Activated naive CD4-positive, alpha-beta T cell treated with anti-CD3 and anti-CD28 coated beads, Interleukin-2, amount 10 ng/mL, durations not matched to agents 7 days and 5 days (primary cell): ENCODE results near the gene PPAT.
"Not testable (repeated sequence)": the region's sequence is repeated elsewhere in the genome, so short reads cannot be mapped to it uniquely, and the experiment has no call there.

ENCODE experiments used
- CTCF ChIA-PET: fragments of 350-600 bp; sonication (Branson Sonifier 250); formaldehyde crosslinking; loops from one replicate; lab custom pipeline; 2021; ENCODE audit warnings: antibody characterized with exemption; lab: Charles Lee
- DNase-seq: peaks from one replicate; pipeline ENCODE4 v3.0.0-alpha.2; 2020
- H3K27ac Mint-ChIP-seq: one replicate; pipeline ENCODE4 v1.8.0; 2021; ENCODE audit warnings: mild to moderate bottlenecking, moderate library complexity, mixed read lengths
- H3K27me3 Mint-ChIP-seq: one replicate; pipeline ENCODE4 v1.8.0; 2021; ENCODE audit warnings: mild to moderate bottlenecking, mixed read lengths
- H3K36me3 Mint-ChIP-seq: one replicate; pipeline ENCODE4 v1.8.0; 2021; ENCODE audit warnings: mixed read lengths
- H3K4me1 Mint-ChIP-seq: one replicate; pipeline ENCODE4 v1.8.0; 2021; ENCODE audit warnings: mixed read lengths
- H3K4me3 Mint-ChIP-seq: one replicate; pipeline ENCODE4 v1.8.0; 2021; ENCODE audit warnings: mild to moderate bottlenecking, moderate library complexity, mixed read lengths
- H3K9me3 Mint-ChIP-seq: one replicate; pipeline ENCODE4 v1.8.0; 2021; ENCODE audit warnings: mixed read lengths

PPAT gene

DNA sequence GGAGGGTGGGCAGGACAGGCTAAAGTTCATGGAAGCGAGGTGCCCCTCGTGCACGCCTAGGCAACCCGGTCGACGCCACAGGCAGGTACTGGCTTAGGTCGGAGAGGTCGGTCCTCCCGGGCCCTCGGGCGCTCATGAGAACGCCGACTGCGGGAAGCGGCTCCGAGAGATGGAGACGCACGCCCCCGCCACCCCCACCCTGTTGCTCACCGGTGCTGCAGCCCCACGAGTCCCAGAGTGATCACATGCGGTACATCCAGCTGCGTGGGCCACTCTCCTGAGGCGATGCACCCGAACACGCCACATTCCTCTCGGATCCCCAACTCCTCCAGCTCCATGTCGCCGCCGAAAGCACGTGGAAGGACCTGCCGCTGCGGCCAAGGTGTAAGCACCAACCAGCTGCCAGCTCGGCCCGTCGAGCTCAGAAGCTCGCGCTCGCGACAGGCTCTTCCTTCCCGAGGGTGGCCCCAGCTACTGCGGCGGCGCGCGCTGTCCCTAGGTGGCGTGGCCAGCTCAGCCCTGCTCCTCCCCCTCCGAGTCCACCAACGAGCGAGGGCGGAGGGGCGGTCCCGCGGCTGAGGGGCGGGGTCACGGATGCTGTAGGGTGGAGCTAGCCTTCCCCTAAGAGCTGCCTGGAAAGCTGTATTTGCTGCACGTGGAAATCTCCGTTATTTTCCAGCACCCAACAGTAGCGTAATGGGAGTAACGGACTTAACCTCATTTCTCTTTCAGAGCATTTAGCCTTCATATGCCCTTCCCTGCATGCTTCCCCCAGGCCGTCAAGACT, at the start of gene PPAT:
PPAT (minus strand) TSS at position 476 of the 787 bp plus-strand sequence; CDS start at position 338, 138 bp downstream.
- Mint-ChIP-seq H3K36me3 (peaks cover 13% of the 10 kb centered on the region), H3K27ac (peak within 1 kb of the TSS; percentile 92), H3K9me3 (no peaks in the 10 kb centered on the region), H3K4me3 (peak within 1 kb of the TSS; percentile 84), H3K27me3 (no peaks in the 10 kb centered on the region), H3K4me1 (peaks cover 51% of the 10 kb centered on the region)
- peak; percentile 99 for DNase-seq
- CTCF ChIA-PET, result interaction anchor here (1.1 to 4.8 kb wide), 4 partner anchors 10 to 474 kb away, joined by 3 to 18 read pairs (median 7); partner anchors contain the start of gene AASDH

DNA sequence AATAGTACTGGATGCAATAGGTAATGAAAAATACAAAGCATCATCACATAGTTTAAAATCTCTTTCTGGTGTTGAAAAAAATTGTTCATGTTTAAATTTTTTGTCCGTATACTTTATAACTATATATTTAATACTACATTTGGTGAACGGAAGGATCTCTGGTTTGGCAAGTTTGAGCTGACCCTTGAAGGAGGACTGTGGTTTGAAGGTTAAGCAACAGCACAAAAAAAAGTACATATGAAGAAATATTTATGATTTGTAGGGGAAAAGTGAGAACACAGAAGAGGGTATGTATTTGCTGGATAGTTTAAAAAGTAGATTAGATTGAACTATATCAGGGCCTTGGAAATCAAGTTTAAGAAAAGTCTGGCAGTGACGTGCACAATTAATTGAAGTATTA, 45.3 kb upstream of the PPAT start:
- Mint-ChIP-seq H3K36me3 (peaks cover 52% of the 10 kb centered on the region), H3K9me3 (no peaks in the 10 kb centered on the region), H3K4me1 (no peaks in the 10 kb centered on the region), H3K27me3 (no peaks in the 10 kb centered on the region), H3K27ac (no peak overlapping the region), H3K4me3 (no peak overlapping the region)
- DNase-seq, result no peak
- CTCF ChIA-PET, result no interaction called here

DNA sequence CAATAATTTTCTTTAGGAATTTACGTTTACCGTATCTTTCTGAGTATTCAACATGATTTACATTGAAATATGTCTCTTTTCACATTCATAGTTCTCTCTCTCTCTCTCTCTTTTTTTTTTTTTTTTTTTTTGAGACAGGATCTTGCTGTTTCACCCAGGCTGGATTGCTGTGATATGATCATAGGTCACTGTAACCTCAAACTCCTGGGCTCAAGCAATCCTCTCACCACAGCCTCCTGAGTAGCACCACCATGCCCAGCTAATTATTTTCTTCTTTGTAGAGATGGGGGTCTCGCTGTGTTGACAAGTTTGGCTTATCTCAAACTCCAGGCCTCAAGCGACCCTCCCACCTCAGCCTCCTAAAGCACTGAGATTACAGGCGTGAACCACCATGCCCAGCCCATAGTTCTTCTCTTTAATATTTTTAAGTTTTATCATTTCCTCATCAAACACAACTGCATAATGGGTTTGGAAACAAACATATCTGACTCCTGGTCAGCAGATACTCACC, 41.8 kb upstream of the PPAT start:
- CTCF ChIA-PET, result no interaction called here
- no peaks in the 10 kb centered on the region for H3K4me1 Mint-ChIP-seq
- no peak overlapping the region for H3K4me3 Mint-ChIP-seq
- peaks cover 55% of the 10 kb centered on the region for H3K36me3 Mint-ChIP-seq
- no peaks in the 10 kb centered on the region for H3K9me3 Mint-ChIP-seq
- H3K27me3 Mint-ChIP-seq, result no peaks in the 10 kb centered on the region
- H3K27ac Mint-ChIP-seq, result no peak overlapping the region
- no peak for DNase-seq

DNA sequence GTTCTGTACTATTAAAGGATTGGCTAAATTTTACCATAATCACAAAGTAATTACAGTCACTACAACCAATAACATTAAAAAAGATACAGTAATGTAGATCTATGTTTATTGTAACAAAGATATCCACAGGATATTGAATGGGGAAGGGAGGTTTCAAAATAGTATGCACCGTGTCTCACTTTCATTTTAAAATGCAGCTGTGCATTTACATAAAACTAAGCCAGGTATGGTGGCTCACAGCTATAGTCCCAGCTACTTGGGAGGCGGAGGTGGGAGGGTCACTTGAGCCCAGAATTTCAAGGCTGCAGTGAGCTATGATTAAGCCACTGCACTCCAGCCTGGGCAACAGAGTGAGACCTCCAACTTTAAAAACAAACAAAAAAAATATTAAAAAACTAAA, 40.5 kb upstream of the PPAT start:
- Mint-ChIP-seq H3K4me1 (peaks cover 4% of the 10 kb centered on the region), H3K36me3 (peaks cover 59% of the 10 kb centered on the region), H3K27ac (no peak overlapping the region), H3K4me3 (no peak overlapping the region), H3K27me3 (no peaks in the 10 kb centered on the region), H3K9me3 (no peaks in the 10 kb centered on the region)
- no peak for DNase-seq
- CTCF ChIA-PET, result no interaction called here

DNA sequence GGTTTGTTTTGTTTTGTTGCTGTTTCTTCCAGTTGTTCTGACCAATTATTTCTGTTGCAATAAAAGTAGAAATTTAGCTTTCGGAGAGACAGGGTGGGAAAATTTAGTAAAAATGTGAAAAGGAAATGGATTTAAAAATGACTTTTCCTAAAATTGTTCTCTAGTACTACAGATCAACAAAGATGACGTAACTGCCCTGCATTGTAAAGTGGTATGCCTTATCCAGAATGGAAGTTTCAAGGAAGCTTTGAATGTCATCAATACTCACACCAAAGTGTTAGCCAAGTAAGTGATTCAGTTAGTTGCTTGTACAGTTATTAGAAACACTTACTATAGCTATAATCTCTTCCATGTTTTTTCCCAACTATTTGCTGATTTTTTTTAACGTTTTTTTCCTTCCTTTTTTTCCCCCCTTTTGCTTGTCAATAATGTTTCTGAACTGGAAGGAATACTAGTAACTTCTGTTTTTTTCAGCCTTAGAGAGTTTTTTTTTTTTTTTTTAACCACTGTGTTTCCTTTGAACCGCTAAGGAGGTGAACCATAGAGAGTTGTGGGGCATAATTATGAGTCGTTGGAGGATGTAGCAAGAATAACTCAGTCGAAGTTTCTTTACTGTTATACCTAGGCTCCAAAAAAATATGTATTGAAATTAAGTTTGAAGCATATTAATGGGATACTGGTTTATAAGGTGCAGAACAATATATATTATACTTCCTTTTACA, 34.2 kb upstream of the PPAT start:
- Mint-ChIP-seq H3K27ac (peak overlapping the region; percentile 72), H3K4me1 (peaks cover 52% of the 10 kb centered on the region), H3K4me3 (peak overlapping the region; percentile 95), H3K27me3 (no peaks in the 10 kb centered on the region), H3K36me3 (peaks cover 43% of the 10 kb centered on the region), H3K9me3 (no peaks in the 10 kb centered on the region)
- CTCF ChIA-PET, result interaction anchor here (0.7 kb wide), 1 partner anchor 70 kb away, joined by 3 read pairs; no protein-coding TSS in a partner anchor
- DNase-seq, result no peak

DNA sequence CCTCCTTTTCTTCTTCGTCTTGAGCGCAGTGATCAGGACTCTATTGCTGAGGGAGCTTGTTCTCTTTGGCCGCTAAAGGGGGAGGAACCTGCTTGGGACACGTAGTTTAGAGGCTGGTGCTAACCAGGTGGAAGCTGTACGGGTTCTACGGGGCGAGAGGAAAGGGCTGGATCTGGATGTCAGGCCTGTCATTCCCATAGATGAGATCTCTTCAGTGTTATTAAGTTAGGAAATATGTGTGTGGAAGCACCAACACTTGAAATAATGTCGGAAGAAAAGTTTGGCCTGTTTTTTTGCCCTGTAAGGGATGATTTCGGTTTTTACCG, 32.6 kb upstream of the PPAT start:
- peak overlapping the region; percentile 97 for H3K27ac Mint-ChIP-seq
- peaks cover 60% of the 10 kb centered on the region for H3K4me1 Mint-ChIP-seq
- peaks cover 38% of the 10 kb centered on the region for H3K36me3 Mint-ChIP-seq
- H3K9me3 Mint-ChIP-seq, result no peaks in the 10 kb centered on the region
- H3K4me3 Mint-ChIP-seq, result peak overlapping the region; percentile 95
- no peaks in the 10 kb centered on the region for H3K27me3 Mint-ChIP-seq
- CTCF ChIA-PET, result interaction anchor here (1.0 kb wide), 1 partner anchor 332 kb away, joined by 3 read pairs; no protein-coding TSS in a partner anchor
- peak; percentile 47 for DNase-seq

DNA sequence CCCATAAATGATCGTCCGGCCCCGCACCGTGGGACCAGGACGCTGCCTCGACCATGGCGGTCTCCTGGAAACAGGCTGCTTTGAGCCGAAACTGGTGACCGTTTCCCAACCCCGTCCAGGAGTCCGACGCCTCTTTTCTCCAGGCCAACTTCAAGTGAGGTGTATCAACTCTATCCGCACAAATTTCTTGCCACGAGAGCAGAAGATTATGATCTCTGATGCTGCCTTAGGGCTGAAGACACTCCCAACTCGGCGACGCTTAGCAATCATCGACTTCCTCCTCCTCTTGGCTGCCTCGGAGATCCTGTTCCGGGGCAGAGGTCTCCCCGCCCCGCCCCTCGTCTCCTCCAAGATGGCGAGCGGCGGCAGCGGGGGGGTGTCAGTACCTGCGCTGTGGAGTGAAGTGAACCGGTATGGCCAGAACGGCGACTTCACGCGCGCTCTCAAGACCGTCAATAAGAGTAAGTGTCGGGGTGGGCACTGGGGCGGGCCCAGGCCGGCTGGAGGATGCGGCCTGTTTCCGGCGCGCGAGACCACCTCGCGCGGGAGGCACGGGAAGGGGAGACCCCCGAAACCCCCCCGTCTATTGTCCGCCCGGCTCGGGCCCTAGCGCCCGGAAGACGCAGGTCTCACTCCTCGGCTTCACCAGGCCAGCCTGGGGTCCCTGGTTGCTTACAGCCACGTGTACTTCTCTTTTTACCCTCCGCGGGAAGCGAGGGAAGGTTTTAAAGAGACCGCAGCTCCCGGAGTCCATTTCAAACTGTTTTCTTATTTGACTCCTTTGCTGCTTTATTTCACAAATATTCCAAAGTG, 32.1 kb upstream of the PPAT start, which contains the start of gene SRP72:
SRP72 (plus strand) TSS at position 334 of the 813 bp plus-strand sequence; CDS start at position 353, 19 bp downstream.
- no peaks in the 10 kb centered on the region for H3K27me3 Mint-ChIP-seq
- H3K27ac Mint-ChIP-seq, result peak within 1 kb of the TSS; percentile 97
- H3K36me3 Mint-ChIP-seq, result peaks cover 33% of the 10 kb centered on the region
- CTCF ChIA-PET, result interaction anchor here (1.0 kb wide), 1 partner anchor 332 kb away, joined by 3 read pairs; no protein-coding TSS in a partner anchor
- DNase-seq, result peak; percentile 95
- peak within 1 kb of the TSS; percentile 95 for H3K4me3 Mint-ChIP-seq
- no peaks in the 10 kb centered on the region for H3K9me3 Mint-ChIP-seq
- H3K4me1 Mint-ChIP-seq, result peaks cover 60% of the 10 kb centered on the region

DNA sequence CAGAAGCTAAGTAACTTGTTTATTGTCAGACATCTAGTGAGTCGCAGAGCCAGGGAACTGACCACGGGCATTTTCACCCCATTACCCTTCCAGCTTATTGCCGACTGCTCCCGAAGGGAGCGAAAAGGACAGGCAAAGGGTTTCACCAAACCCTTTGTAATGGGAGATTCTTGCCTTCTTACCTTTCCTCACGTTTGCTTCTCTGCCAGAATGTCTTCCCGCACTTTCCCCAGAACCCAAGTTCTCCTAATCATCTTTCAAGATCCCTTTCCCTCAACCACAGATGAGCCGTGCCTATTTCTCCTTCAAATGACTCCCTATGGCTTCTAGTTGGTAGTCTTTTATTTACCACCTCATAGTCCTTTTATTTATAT, 31.5 kb upstream of the PPAT start:
- peaks cover 60% of the 10 kb centered on the region for H3K4me1 Mint-ChIP-seq
- no peaks in the 10 kb centered on the region for H3K27me3 Mint-ChIP-seq
- no peak for DNase-seq
- peak overlapping the region; percentile 97 for H3K27ac Mint-ChIP-seq
- peaks cover 35% of the 10 kb centered on the region for H3K36me3 Mint-ChIP-seq
- peak overlapping the region; percentile 95 for H3K4me3 Mint-ChIP-seq
- CTCF ChIA-PET, result interaction anchor here (1.1 kb wide), 1 partner anchor 15 kb away, joined by 3 read pairs; no protein-coding TSS in a partner anchor
- no peaks in the 10 kb centered on the region for H3K9me3 Mint-ChIP-seq

DNA sequence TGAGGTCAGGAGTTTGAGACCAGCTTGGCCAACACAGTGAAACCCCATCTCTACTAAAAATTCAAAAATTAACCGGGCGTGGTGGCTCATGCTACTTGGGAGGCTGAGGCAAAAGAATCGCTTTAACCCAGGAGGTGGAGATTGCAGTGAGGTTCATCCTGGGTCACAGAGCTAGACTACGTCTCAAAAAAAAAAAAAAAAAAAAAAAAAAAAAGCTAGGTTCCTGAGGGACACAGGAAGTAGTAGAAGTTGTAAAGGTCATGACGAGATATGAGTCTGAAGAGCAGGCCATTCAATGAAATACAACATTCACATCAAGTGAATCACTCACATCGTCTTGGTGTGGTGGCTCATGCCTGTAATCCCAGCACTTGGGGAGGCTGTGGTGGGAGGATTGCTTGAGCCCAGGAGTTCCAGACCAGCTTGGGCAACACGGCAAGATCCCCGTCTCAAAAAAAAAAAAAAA, 30.9 kb upstream of the PPAT start:
- Mint-ChIP-seq H3K27ac (peak overlapping the region; percentile 97), H3K4me1 (peaks cover 55% of the 10 kb centered on the region), H3K4me3 (peak overlapping the region; percentile 95), H3K36me3 (peaks cover 34% of the 10 kb centered on the region)
- peak; percentile 24 for DNase-seq
- CTCF ChIA-PET, result interaction anchor here (1.1 kb wide), 1 partner anchor 14 kb away, joined by 3 read pairs; no protein-coding TSS in a partner anchor
- H3K9me3 Mint-ChIP-seq, H3K27me3 Mint-ChIP-seq: not testable (repeated sequence)

DNA sequence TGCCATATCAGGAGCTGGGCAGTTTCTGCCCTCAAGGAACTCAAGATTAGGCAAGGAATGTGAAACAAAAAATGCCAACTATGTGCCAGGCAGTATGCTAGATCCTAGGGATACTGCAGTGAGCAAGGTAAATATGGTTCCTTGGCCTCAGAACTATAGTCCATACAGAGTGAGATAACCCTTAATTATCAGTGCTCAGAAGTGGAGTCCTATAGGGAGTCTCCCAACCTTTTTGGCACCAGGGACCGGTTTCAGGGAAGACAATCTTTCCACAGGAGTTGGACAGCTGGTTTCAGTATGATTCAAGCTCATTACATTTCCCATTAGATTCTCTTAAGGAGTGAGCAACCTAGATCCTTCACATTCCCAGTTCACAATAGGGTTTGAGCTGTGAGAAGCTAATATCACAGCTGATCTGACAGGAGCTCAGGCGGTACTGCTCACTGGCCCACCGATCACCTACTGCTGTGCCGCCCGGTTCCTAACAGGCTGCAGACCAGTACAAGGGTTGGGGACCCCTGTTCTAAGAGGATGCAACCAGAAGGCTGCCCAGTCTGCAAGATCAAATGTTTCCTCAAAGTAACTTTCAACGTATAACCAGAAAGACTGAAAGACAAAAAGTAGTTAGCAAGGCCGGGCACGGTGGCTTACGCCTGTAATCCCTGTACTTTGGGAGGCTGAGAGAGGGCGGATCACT, 30.3 kb upstream of the PPAT start:
- CTCF ChIA-PET, result interaction anchor here (1.1 kb wide), 1 partner anchor 14 kb away, joined by 3 read pairs; no protein-coding TSS in a partner anchor
- Mint-ChIP-seq H3K4me1 (peaks cover 55% of the 10 kb centered on the region), H3K9me3 (no peaks in the 10 kb centered on the region), H3K36me3 (peaks cover 38% of the 10 kb centered on the region), H3K27ac (peak overlapping the region; percentile 97), H3K27me3 (no peaks in the 10 kb centered on the region), H3K4me3 (peak overlapping the region; percentile 95)
- no peak for DNase-seq

DNA sequence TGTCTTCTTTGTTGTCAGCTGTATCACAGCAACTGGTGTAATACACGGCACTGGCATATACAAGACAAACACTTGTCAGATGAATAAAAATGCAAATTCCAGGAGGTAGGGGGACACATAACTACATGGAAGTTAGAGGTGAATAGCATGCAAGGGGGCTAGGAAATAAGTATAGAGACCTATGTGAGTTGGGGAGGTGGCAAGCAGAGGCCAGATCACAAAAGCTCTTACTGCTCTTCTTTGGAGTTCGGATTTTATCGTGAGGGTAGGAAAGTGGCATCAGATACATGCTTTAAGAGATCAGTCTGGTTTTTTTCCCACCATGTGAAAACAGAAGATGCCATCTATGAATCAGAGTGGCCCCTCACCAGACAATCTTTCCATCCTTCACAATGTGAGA, 29.2 kb upstream of the PPAT start:
- no peak for DNase-seq
- peaks cover 42% of the 10 kb centered on the region for H3K36me3 Mint-ChIP-seq
- no peaks in the 10 kb centered on the region for H3K27me3 Mint-ChIP-seq
- H3K27ac Mint-ChIP-seq, result no peak overlapping the region
- CTCF ChIA-PET, result no interaction called here
- no peaks in the 10 kb centered on the region for H3K9me3 Mint-ChIP-seq
- H3K4me3 Mint-ChIP-seq, result no peak overlapping the region
- H3K4me1 Mint-ChIP-seq, result peaks cover 47% of the 10 kb centered on the region

DNA sequence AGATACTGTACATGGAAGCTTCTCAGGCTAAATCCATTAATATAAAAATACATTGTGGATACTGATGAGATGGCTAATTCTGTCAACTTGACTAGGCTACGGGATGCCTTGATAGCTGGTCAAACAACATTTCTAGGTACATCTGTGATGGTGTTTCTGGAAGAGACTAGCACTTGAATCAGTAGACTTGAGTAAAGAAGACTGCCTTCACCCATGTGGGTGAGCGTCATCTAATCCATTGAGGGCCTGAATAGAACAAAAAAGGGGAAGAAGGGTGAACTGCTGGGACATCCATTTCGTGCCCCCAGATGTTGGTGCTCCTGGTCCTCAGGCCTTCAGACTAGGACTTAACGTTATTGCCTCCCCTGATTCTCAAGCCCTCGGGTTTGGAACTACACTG, 28.3 kb upstream of the PPAT start:
- DNase-seq, result no peak
- Mint-ChIP-seq H3K9me3 (no peaks in the 10 kb centered on the region), H3K27ac (no peak overlapping the region), H3K4me1 (peaks cover 39% of the 10 kb centered on the region), H3K4me3 (no peak overlapping the region), H3K36me3 (peaks cover 44% of the 10 kb centered on the region), H3K27me3 (no peaks in the 10 kb centered on the region)
- CTCF ChIA-PET, result no interaction called here

DNA sequence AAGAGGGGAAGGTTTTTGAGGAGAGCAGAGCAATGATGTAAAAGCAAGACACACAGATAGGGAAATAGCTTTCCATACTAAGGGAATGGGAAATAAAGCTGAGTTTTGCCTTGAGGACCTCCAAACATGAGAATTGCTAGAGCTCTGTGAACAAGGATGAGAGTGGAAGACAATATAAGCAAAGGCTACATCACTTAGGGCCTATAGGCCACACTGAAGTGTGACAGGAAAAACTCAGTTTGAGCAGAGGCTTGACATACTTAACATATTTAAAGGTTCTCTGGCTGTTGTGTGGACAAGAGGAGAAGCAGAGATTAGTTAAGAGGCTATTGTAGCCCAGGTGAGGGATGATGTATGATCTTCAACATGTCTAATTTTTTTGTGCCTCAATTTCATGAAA, 26.7 kb upstream of the PPAT start:
- no peaks in the 10 kb centered on the region for H3K27me3 Mint-ChIP-seq
- CTCF ChIA-PET, result no interaction called here
- H3K4me1 Mint-ChIP-seq, result peaks cover 29% of the 10 kb centered on the region
- peaks cover 44% of the 10 kb centered on the region for H3K36me3 Mint-ChIP-seq
- no peak overlapping the region for H3K4me3 Mint-ChIP-seq
- no peaks in the 10 kb centered on the region for H3K9me3 Mint-ChIP-seq
- DNase-seq, result no peak
- H3K27ac Mint-ChIP-seq, result no peak overlapping the region
